NCI-H2081 treated with DMSO at 0.1 percent for 48 hours (cell line): Measurements from ENCODE around the gene EIF4G1.
A peak's percentile ranks its signal among the peaks of the same experiment; 100 is the strongest.

Experiments
- DNase-seq: peaks from one replicate; lab custom pipeline; 2025; lab: John Stamatoyannopoulos, UW

EIF4G1 gene

GRCh38 chr3:184368586-184369183 is 54.3 kb downstream of the EIF4G1 start:
- no peak for DNase-seq

GRCh38 chr3:184371570-184372018 is 57.2 kb downstream of the EIF4G1 start:
- peak; percentile 94 for DNase-seq

GRCh38 chr3:184372296-184372821 is 58.0 kb downstream of the EIF4G1 start:
- no peak for DNase-seq

GRCh38 chr3:184372911-184373310 is 58.5 kb downstream of the EIF4G1 start:
- DNase-seq, result no peak

GRCh38 chr3:184373422-184373821 is 59.0 kb downstream of the EIF4G1 start:
- DNase-seq, result no peak

GRCh38 chr3:184375747-184376461 is 61.5 kb downstream of the EIF4G1 start:
- no peak for DNase-seq

GRCh38 chr3:184377374-184377773 is 63.0 kb downstream of the EIF4G1 start:
- peak; percentile 70 for DNase-seq

GRCh38 chr3:184377882-184378445 is 63.6 kb downstream of the EIF4G1 start, which contains the start of gene THPO:
Gene THPO (minus strand): TSS chr3:184378207. CDS start chr3:184376259, 1,948 bp downstream.
- no peak for DNase-seq

- DNase-seq, result no peak
These were observed 64.4 kb downstream of the EIF4G1 start for GRCh38 chr3:184378651-184379357.

- DNase-seq, result no peak
These were observed 65.2 kb downstream of the EIF4G1 start, which contains the start of gene CHRD for GRCh38 chr3:184379358-184380184. Gene CHRD (plus strand): TSS chr3:184380054. CDS start chr3:184380319, 265 bp downstream.

GRCh38 chr3:184380185-184380626 is 65.8 kb downstream of the EIF4G1 start:
- no peak for DNase-seq

GRCh38 chr3:184380627-184381260 is 66.3 kb downstream of the EIF4G1 start:
- DNase-seq, result no peak

- no peak for DNase-seq
These were observed 67.1 kb downstream of the EIF4G1 start for GRCh38 chr3:184381261-184382224.

GRCh38 chr3:184382326-184383032 is 68.1 kb downstream of the EIF4G1 start:
- no peak for DNase-seq

GRCh38 chr3:184383033-184383740 is 68.8 kb downstream of the EIF4G1 start:
- DNase-seq, result no peak

- no peak for DNase-seq
These were observed 69.9 kb downstream of the EIF4G1 start for GRCh38 chr3:184384342-184384741.
